SW480 (cell line): ENCODE data around the gene METTL22.

Experiments used
- DNase-seq: peaks from one replicate; pipeline ENCODE4 v3.0.0-alpha.2; 2016; ENCODE audit warnings: low spot score

Gene METTL22

GRCh38 chr16:8694795-8695728, 73.6 kb downstream of the METTL22 start:
- no peak for DNase-seq

- no peak for DNase-seq
Measured at GRCh38 chr16:8696880-8697279, 75.4 kb downstream of the METTL22 start.

GRCh38 chr16:8697965-8698364, 76.5 kb downstream of the METTL22 start:
- no peak for DNase-seq
